ENCODE results near the gene HHIPL2. TPM values are rescaled to one million over a fixed set of nuclear protein-coding genes. Genes with fewer than 3 reads are reported as not detected.

The HHIPL2 gene
- total RNA-seq, 1 donor from 2014 or later = 1.3 TPM

DNA sequence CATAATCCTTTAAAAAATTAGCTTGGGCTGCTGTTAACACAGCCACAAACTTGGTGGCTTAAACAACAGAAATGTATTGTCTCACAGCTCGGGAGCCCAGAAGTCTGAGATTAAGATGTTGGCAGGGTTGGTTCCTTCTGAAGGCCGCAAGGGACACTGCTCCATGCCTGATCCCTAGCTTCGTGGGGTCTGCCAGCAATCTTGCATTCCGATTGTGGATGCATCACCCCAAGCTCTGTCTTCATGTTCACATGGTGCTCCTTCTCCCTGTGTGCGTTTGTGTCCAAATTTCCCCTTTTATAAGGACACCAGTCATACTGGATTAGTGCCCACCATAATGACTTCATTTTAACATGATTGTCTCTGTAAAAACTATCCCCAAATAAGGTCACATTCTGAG, 5.0 kb upstream of the HHIPL2 start:
- Mint-ChIP-seq H3K4me1 (peaks cover 6% of the 10 kb centered on the region), H3K36me3 (peaks cover 10% of the 10 kb centered on the region), H3K4me3 (no peak overlapping the region), H3K27me3 (ENCODE audit: low read depth) (peaks cover 6% of the 10 kb centered on the region), H3K27ac (no peak overlapping the region), H3K9me3 (peaks cover 3% of the 10 kb centered on the region)
- TF ChIP-seq CTCF (IDR thresholded peaks at IDR 0.05; ENCODE audit: unreplicated experiment) = no peak
- no peak for DNase-seq (ENCODE audit: low spot score in 2 of 2, unreplicated experiment in 2 of 2)

- Mint-ChIP-seq H3K4me1 (peaks cover 28% of the 10 kb centered on the region), H3K36me3 (no peaks in the 10 kb centered on the region), H3K27me3 (ENCODE audit: low read depth) (peaks cover 9% of the 10 kb centered on the region), H3K4me3 (no peak overlapping the region), H3K27ac (no peak overlapping the region), H3K9me3 (peaks cover 3% of the 10 kb centered on the region)
- DNase-seq (ENCODE audit: low spot score in 2 of 2, unreplicated experiment in 2 of 2) = no peak
- no peak for TF ChIP-seq CTCF (IDR thresholded peaks at IDR 0.05; ENCODE audit: unreplicated experiment)
Observed at GRCh38 chr1:222547260-222547614, 667 bp downstream of the HHIPL2 start.

DNA sequence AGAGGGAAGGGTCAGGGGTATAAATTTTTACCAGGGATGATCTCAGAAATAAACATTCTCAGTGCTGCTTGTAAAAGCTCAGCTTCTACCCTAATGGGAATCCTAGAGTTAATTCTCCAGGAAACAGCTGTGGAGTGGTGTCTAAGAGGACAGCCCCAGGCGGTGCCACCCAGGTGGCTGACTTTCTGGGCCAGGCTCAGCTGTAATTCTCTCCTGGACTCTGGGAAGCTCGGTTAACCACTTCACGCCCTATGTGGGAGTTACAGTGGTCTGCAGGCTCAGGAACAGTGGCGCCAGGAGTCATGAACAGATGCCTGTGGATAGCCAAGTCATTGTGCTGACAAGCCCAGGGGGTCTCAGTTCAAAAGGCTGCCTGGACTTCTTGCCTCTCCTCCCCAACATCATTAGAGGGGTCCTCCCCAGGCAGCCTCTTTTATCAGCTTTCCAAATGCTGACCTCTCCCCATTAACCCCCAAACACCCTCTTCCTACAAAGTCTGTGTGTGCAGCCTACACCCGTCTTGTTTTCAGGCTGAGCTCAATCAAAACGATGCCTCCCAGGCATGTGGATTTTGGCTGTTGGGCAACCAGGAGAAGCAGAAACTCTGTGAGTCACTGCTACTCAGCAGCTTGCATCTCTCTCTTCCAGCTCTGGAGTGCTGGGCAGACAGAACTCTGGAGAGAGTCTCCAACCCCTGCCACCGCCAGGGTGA, 1.2 kb downstream of the HHIPL2 start:
- peaks cover 28% of the 10 kb centered on the region for H3K4me1 Mint-ChIP-seq
- peaks cover 3% of the 10 kb centered on the region for H3K9me3 Mint-ChIP-seq
- H3K27ac Mint-ChIP-seq = no peak overlapping the region
- no peak for DNase-seq (ENCODE audit: low spot score in 2 of 2, unreplicated experiment in 2 of 2)
- H3K27me3 Mint-ChIP-seq (ENCODE audit: low read depth) = peaks cover 9% of the 10 kb centered on the region
- H3K4me3 Mint-ChIP-seq = no peak overlapping the region
- H3K36me3 Mint-ChIP-seq = no peaks in the 10 kb centered on the region
- TF ChIP-seq CTCF (IDR thresholded peaks at IDR 0.05; ENCODE audit: unreplicated experiment) = no peak

GRCh38 chr1:222546091-222546490, 1.8 kb downstream of the HHIPL2 start:
- no peak for DNase-seq (ENCODE audit: low spot score in 2 of 2, unreplicated experiment in 2 of 2)
- no peak for TF ChIP-seq CTCF (IDR thresholded peaks at IDR 0.05; ENCODE audit: unreplicated experiment)
- Mint-ChIP-seq H3K27ac (no peak overlapping the region), H3K9me3 (peaks cover 3% of the 10 kb centered on the region), H3K4me3 (no peak overlapping the region), H3K4me1 (peaks cover 28% of the 10 kb centered on the region), H3K27me3 (ENCODE audit: low read depth) (peaks cover 9% of the 10 kb centered on the region), H3K36me3 (no peaks in the 10 kb centered on the region)

DNA sequence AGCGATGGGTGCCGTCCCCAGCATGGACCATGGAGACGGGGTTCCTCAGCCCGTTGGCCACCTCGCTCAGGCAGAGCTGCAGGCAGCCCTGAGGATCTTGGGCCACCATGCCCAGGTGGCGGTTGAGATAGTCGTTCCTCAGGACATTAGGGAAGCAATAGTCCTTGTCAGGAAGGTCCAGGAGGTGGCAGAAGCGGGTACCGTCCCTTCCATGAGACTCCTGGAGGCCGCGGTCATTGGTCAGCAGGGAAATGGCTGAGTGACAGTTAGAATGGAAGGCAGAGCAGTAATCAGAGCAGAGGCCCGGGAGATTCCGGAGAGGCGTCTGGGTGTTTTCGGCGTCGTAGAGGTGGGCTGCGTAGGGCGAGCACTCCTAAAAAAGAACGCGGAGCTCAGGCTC, 4.1 kb downstream of the HHIPL2 start:
- H3K36me3 Mint-ChIP-seq = no peaks in the 10 kb centered on the region
- H3K4me1 Mint-ChIP-seq = peaks cover 28% of the 10 kb centered on the region
- TF ChIP-seq CTCF (IDR thresholded peaks at IDR 0.05; ENCODE audit: unreplicated experiment) = no peak
- DNase-seq (ENCODE audit: low spot score in 2 of 2, unreplicated experiment in 2 of 2) = no peak
- no peak overlapping the region for H3K4me3 Mint-ChIP-seq
- peaks cover 9% of the 10 kb centered on the region for H3K27me3 Mint-ChIP-seq (ENCODE audit: low read depth)
- H3K9me3 Mint-ChIP-seq = peaks cover 3% of the 10 kb centered on the region
- H3K27ac Mint-ChIP-seq = no peak overlapping the region

GRCh38 chr1:222540598-222540995, 7.3 kb downstream of the HHIPL2 start:
- H3K9me3 Mint-ChIP-seq = no peaks in the 10 kb centered on the region
- H3K4me1 Mint-ChIP-seq = peaks cover 7% of the 10 kb centered on the region
- H3K27me3 Mint-ChIP-seq (ENCODE audit: low read depth) = peaks cover 1% of the 10 kb centered on the region
- H3K4me3 Mint-ChIP-seq = no peak overlapping the region
- no peak overlapping the region for H3K27ac Mint-ChIP-seq
- no peaks in the 10 kb centered on the region for H3K36me3 Mint-ChIP-seq
- TF ChIP-seq CTCF (IDR thresholded peaks at IDR 0.05; ENCODE audit: unreplicated experiment) = no peak
- DNase-seq (ENCODE audit: low spot score in 2 of 2, unreplicated experiment in 2 of 2) = no peak
